HepG2 (cell line): ENCODE measurements around the gene GRIK4. TPM values are rescaled to one million over a fixed set of nuclear protein-coding genes. Genes with fewer than 3 reads are reported as not detected.

Experiments used
- FOSL1 ChIP-seq: sonication (generic); formaldehyde crosslinking; IDR thresholded peaks from 2 replicates; pipeline ENCODE4 v1.9.0; 2021; ENCODE audit warnings: missing genetic modification reagents, borderline replicate concordance
- FOXK1 ChIP-seq: sonication (generic); formaldehyde crosslinking; IDR thresholded peaks from 2 replicates; pipeline ENCODE4 v1.4.0; 2020; ENCODE audit warnings: low read depth, missing genetic modification reagents, borderline replicate concordance
- HDAC2 ChIP-seq: sonication (generic); formaldehyde crosslinking; IDR thresholded peaks from 2 replicates; pipeline ENCODE4 v1.4.0; 2020; ENCODE audit warnings: missing genetic modification reagents
- HHEX ChIP-seq: IDR thresholded peaks from 2 replicates; pipeline ENCODE4 v1.6.1; 2016; ENCODE audit warnings: control low read depth
- KDM2A ChIP-seq: sonication (generic); formaldehyde crosslinking; IDR thresholded peaks from 2 replicates; pipeline ENCODE4 v1.4.0; 2020; ENCODE audit warnings: low read depth, missing genetic modification reagents, borderline replicate concordance
- MAZ ChIP-seq, 2 experiments: sonication (generic) in 1 of 2; formaldehyde crosslinking in 1 of 2; IDR thresholded peaks; 2 replicates each; pipeline versions ENCODE4 v1.5.0 to v1.6.1; 2012 to 2020; ENCODE audit warnings: low read depth in 2 of 2, mild to moderate bottlenecking in 2 of 2, borderline replicate concordance in 1 of 2, improper control_type of control experiment in 1 of 2, low read length in 1 of 2, missing genetic modification reagents in 1 of 2, moderate library complexity in 1 of 2
- MBD4 ChIP-seq: IDR thresholded peaks from 2 replicates; pipeline ENCODE4 v1.6.1; 2012; ENCODE audit warnings: low read length, inconsistent platforms, borderline replicate concordance
- NFYB ChIP-seq: sonication (generic); formaldehyde crosslinking; IDR thresholded peaks from 2 replicates; pipeline ENCODE4 v1.4.0; 2020; ENCODE audit warnings: missing genetic modification reagents
- NR2F1 ChIP-seq, 2 experiments: fragments of 450-650 bp in 1 of 2; formaldehyde crosslinking in 1 of 2; IDR thresholded peaks; 2 replicates each; pipeline versions ENCODE4 v1.5.0 to v1.6.1; 2016 to 2020; ENCODE audit warnings: mild to moderate bottlenecking in 1 of 2, missing compliant biosample characterization in 1 of 2, missing genetic modification reagents in 1 of 2, moderate library complexity in 1 of 2
- RFX1 ChIP-seq: fragments of 450-650 bp; IDR thresholded peaks from 2 replicates; pipeline ENCODE4 v1.6.1; 2017
- SATB2 ChIP-seq: sonication (generic); formaldehyde crosslinking; IDR thresholded peaks from 2 replicates; pipeline ENCODE4 v1.5.0; 2020; ENCODE audit warnings: missing genetic modification reagents
- SOX6 ChIP-seq, 2 experiments: fragments of 450-650 bp in 1 of 2; sonication (generic) in 1 of 2; formaldehyde crosslinking in 1 of 2; IDR thresholded peaks; 2 replicates each; pipeline versions ENCODE4 v1.4.0 to v1.6.1; 2017 to 2020; ENCODE audit warnings: antibody characterized with exemption in 1 of 2, mild to moderate bottlenecking in 1 of 2, missing genetic modification reagents in 1 of 2
- ZBTB7A ChIP-seq: sonication (generic); formaldehyde crosslinking; IDR thresholded peaks from 2 replicates; pipeline ENCODE4 v1.8.0; 2022; ENCODE audit warnings: mild to moderate bottlenecking, missing genetic modification reagents
- ZC3H4 ChIP-seq: sonication (generic); formaldehyde crosslinking; IDR thresholded peaks from 2 replicates; pipeline ENCODE4 v1.4.0; 2020; ENCODE audit warnings: missing genetic modification reagents, borderline replicate concordance
- ZNF317 ChIP-seq: sonication (generic); formaldehyde crosslinking; IDR thresholded peaks from 2 replicates; pipeline ENCODE4 v1.5.0; 2020; ENCODE audit warnings: mild to moderate bottlenecking, missing genetic modification reagents
- ZNF564 ChIP-seq: sonication (generic); formaldehyde crosslinking; IDR thresholded peaks from 2 replicates; pipeline ENCODE4 v1.8.1; 2023; ENCODE audit warnings: mild to moderate bottlenecking, missing genetic modification reagents
- ZNF644 ChIP-seq: IDR thresholded peaks from 2 replicates; pipeline ENCODE4 v1.6.1; 2016; ENCODE audit warnings: low read depth
- ZNF672 ChIP-seq: sonication (generic); formaldehyde crosslinking; IDR thresholded peaks from 2 replicates; pipeline ENCODE4 v1.8.1; 2022; ENCODE audit warnings: missing genetic modification reagents
- ZSCAN29 ChIP-seq: sonication (generic); formaldehyde crosslinking; conservative IDR thresholded peaks from 2 replicates; pipeline ENCODE4 v1.4.0; 2020; ENCODE audit warnings: mild to moderate bottlenecking, missing genetic modification reagents
- polyA plus RNA-seq, 8 experiments: library from polyadenylated mRNA; depleted of rRNA in 3 of 8; stranded (reverse) in 7 of 8; unstranded in 1 of 8; fragments of >200 nt; fragmentation: Illumina TruSeq in 4 of 8; extraction: Trizol in 4 of 8; gene quantifications; 2 replicates each; pipeline versions ENCODE4 v1.2.1 to v1.2.3, GENCODE V29; 2011 to 2016; ENCODE audit warnings: low read depth in 4 of 8, missing spikeins in 1 of 8, mixed read lengths in 1 of 8; ENCODE audit not compliant: insufficient read depth in 1 of 8
- total RNA-seq, 5 experiments: library from RNA; depleted of rRNA; stranded (reverse); fragments of >200 nt; fragmentation: Illumina TruSeq; extraction: Trizol; gene quantifications; 2 replicates each; pipeline ENCODE4 v1.2.3, GENCODE V29; 2016; ENCODE audit warnings: low read depth in 1 of 5
- TF ChIP-seq, protein P1 (sequence below), 2 experiments: sonication (generic) in 1 of 2; formaldehyde crosslinking in 1 of 2; IDR thresholded peaks; 2 replicates each; pipeline versions ENCODE4 v1.6.1 to v1.9.0; 2014 to 2022; ENCODE audit warnings: antibody characterized with exemption in 1 of 2, borderline replicate concordance in 1 of 2, inconsistent platforms in 1 of 2, low read depth in 1 of 2, missing genetic modification reagents in 1 of 2
- TF ChIP-seq, protein P2 (sequence below): sonication (generic); formaldehyde crosslinking; IDR thresholded peaks from 2 replicates; pipeline ENCODE4 v1.4.0; 2020; ENCODE audit warnings: missing genetic modification reagents

GRIK4 gene
- total and polyA plus RNA-seq, 2 of the 13 experiments (the other 11 are each of a cell fraction or from before 2014, with no cell fraction given), result 0.04 to 0.07 TPM

DNA sequence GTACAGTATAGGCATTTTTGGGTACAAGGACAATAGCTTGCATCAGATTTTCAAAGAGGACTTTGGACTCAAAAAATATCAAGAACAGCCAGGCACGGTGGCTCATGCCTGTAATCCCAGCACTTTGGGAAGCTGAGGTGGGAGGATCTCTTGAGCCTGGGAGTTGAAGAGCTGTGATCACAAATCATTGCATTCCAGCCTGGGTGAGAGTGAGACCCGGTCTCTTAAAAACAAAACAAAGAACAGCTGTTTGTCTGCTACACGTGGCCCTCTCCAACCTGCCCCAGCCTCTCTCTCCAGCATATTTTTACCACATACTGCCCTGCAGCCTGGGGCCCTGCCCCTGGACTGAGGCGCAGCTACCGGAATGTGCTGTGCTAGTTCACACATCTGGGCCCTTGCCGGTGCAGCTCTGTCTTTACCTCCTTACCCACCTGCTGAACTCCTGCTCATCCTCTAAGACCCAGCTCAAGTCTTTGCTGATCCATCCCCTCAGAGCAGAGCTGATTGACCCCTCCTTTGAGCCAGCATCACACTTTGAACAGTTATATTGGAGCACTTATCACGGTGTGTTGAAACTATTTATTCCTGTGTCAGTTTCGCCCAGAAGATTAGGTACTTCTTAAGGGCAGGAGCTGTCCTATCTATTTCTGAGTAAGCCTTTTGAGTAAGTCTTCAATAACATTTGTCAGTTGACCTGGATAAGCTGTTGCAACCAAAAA, 29.4 kb downstream of the GRIK4 start (continued):
- TF ChIP-seq SOX6 (IDR thresholded peaks at IDR 0.05) (no peak), SOX6 (CRISPR knock-in tag; IDR thresholded peaks at IDR 0.05) (peak; percentile 88), ZBTB7A (no peak), KDM2A (no peak; the same call in 1 of the 2 replicates), MBD4 (no peak), ZC3H4 (no peak), ZNF644 (CRISPR knock-in tag) (0 out of 2 replicates have a peak, but pooled peaks have one; percentile 12), HHEX (CRISPR knock-in tag) (no peak), HDAC2 (CRISPR knock-in tag) (no peak), NR2F1 (CRISPR knock-in tag; IDR thresholded peaks at IDR 0.05) (no peak), ZSCAN29 (no peak), ZNF564 (CRISPR knock-in tag) (peak; percentile 57; the same call in 1 of the 2 replicates), ZNF317 (CRISPR knock-in tag) (no peak), FOXK1 (CRISPR knock-in tag) (no peak), ZNF672 (CRISPR knock-in tag) (no peak), NFYB (no peak), RFX1 (no peak), SATB2 (CRISPR knock-in tag) (no peak), MAZ (IDR thresholded peaks at IDR 0.05; ENCODE audit: borderline replicate concordance, low read depth, low read length) (no peak), MAZ (CRISPR knock-in tag; IDR thresholded peaks at IDR 0.05; ENCODE audit: low read depth) (no peak; the same call in 1 of the 2 replicates), FOSL1 (CRISPR knock-in tag) (no peak)
- TF ChIP-seq, protein P1, sequence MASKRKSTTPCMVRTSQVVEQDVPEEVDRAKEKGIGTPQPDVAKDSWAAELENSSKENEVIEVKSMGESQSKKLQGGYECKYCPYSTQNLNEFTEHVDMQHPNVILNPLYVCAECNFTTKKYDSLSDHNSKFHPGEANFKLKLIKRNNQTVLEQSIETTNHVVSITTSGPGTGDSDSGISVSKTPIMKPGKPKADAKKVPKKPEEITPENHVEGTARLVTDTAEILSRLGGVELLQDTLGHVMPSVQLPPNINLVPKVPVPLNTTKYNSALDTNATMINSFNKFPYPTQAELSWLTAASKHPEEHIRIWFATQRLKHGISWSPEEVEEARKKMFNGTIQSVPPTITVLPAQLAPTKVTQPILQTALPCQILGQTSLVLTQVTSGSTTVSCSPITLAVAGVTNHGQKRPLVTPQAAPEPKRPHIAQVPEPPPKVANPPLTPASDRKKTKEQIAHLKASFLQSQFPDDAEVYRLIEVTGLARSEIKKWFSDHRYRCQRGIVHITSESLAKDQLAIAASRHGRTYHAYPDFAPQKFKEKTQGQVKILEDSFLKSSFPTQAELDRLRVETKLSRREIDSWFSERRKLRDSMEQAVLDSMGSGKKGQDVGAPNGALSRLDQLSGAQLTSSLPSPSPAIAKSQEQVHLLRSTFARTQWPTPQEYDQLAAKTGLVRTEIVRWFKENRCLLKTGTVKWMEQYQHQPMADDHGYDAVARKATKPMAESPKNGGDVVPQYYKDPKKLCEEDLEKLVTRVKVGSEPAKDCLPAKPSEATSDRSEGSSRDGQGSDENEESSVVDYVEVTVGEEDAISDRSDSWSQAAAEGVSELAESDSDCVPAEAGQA (IDR thresholded peaks at IDR 0.05; ENCODE audit: low read depth), result no peak
- TF ChIP-seq, protein P1 (CRISPR knock-in tag; IDR thresholded peaks at IDR 0.05; ENCODE audit: borderline replicate concordance), result no peak
- TF ChIP-seq, protein P2, sequence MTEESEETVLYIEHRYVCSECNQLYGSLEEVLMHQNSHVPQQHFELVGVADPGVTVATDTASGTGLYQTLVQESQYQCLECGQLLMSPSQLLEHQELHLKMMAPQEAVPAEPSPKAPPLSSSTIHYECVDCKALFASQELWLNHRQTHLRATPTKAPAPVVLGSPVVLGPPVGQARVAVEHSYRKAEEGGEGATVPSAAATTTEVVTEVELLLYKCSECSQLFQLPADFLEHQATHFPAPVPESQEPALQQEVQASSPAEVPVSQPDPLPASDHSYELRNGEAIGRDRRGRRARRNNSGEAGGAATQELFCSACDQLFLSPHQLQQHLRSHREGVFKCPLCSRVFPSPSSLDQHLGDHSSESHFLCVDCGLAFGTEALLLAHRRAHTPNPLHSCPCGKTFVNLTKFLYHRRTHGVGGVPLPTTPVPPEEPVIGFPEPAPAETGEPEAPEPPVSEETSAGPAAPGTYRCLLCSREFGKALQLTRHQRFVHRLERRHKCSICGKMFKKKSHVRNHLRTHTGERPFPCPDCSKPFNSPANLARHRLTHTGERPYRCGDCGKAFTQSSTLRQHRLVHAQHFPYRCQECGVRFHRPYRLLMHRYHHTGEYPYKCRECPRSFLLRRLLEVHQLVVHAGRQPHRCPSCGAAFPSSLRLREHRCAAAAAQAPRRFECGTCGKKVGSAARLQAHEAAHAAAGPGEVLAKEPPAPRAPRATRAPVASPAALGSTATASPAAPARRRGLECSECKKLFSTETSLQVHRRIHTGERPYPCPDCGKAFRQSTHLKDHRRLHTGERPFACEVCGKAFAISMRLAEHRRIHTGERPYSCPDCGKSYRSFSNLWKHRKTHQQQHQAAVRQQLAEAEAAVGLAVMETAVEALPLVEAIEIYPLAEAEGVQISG (CRISPR knock-in tag), result no peak
